ENCODE data around the gene AP2A1.

The AP2A1 gene

GRCh38 chr19:49763230-49763629 is 3.6 kb upstream of the AP2A1 start, which contains the start of gene TSKS:
TSS of gene TSKS (minus strand) at chr19:49763306. CDS start at chr19:49763247, 59 bp downstream.
- intact Hi-C loops (cut with DNase I): no loop called here
- no peak for DNase-seq

- intact Hi-C loops (cut with DNase I): no loop called here
- DNase-seq: no peak
Measured at GRCh38 chr19:49764341-49764740, 2.5 kb upstream of the AP2A1 start.

- intact Hi-C loops (cut with DNase I): loop anchor here (5.0 kb wide), 1 partner anchor 46 kb away; the partner anchor contains the start of gene FUZ
- DNase-seq: peak; percentile 96 to 100 (median 100)
Measured at GRCh38 chr19:49766007-49766929, 533 bp upstream of the AP2A1 start.

- no peak for DNase-seq
- intact Hi-C loops (cut with DNase I): loop anchor here (5.0 kb wide), 1 partner anchor 45 kb away; the partner anchor contains the start of gene FUZ
Measured at GRCh38 chr19:49767381-49767780, 580 bp downstream of the AP2A1 start.

GRCh38 chr19:49767967-49768581 is 1.3 kb downstream of the AP2A1 start:
- DNase-seq: no peak
- intact Hi-C loops (cut with DNase I): loop anchor here (5.0 kb wide), 1 partner anchor 44 kb away; the partner anchor contains the start of gene FUZ

GRCh38 chr19:49770529-49770928 is 3.7 kb downstream of the AP2A1 start:
- intact Hi-C loops (cut with DNase I): no loop called here
- DNase-seq: no peak

- DNase-seq: no peak
- intact Hi-C loops (cut with DNase I): no loop called here
Measured at GRCh38 chr19:49771674-49772139, 4.9 kb downstream of the AP2A1 start.

GRCh38 chr19:49772850-49773432 is 6.1 kb downstream of the AP2A1 start:
- DNase-seq: no peak
- intact Hi-C loops (cut with DNase I): no loop called here

- intact Hi-C loops (cut with DNase I): no loop called here
- DNase-seq: peak in 2 of 42 donors; percentile 15 to 44
Measured at GRCh38 chr19:49773663-49774350, 7.0 kb downstream of the AP2A1 start.

GRCh38 chr19:49774969-49775368 is 8.2 kb downstream of the AP2A1 start:
- intact Hi-C loops (cut with DNase I): no loop called here

GRCh38 chr19:49775742-49776370 is 9.1 kb downstream of the AP2A1 start:
- peak in 11 of 42 donors; percentile 16 to 64 (median 36) for DNase-seq
- intact Hi-C loops (cut with DNase I): no loop called here

More at GRCh38 chr19:49774969-49775368, 8.2 kb downstream of the AP2A1 start:
- no peak for DNase-seq

GRCh38 chr19:49776371-49776764 is 9.6 kb downstream of the AP2A1 start:
- no peak for DNase-seq
- intact Hi-C loops (cut with DNase I): no loop called here

GRCh38 chr19:49779731-49780555 is 13.1 kb downstream of the AP2A1 start:
- DNase-seq: no peak

GRCh38 chr19:49780861-49781260 is 14.1 kb downstream of the AP2A1 start:
- intact Hi-C loops (cut with DNase I): no loop called here
- no peak for DNase-seq

More at GRCh38 chr19:49779731-49780555, 13.1 kb downstream of the AP2A1 start:
- intact Hi-C loops (cut with DNase I): no loop called here

- DNase-seq: no peak
- intact Hi-C loops (cut with DNase I): no loop called here
Measured at GRCh38 chr19:49781394-49781793, 14.6 kb downstream of the AP2A1 start.

- DNase-seq: no peak
- intact Hi-C loops (cut with DNase I): no loop called here
Measured at GRCh38 chr19:49782515-49782914, 15.7 kb downstream of the AP2A1 start.

GRCh38 chr19:49786376-49786820 is 19.6 kb downstream of the AP2A1 start:
- DNase-seq: no peak
- intact Hi-C loops (cut with DNase I): no loop called here

- no peak for DNase-seq
- intact Hi-C loops (cut with DNase I): no loop called here
Measured at GRCh38 chr19:49787746-49788145, 20.9 kb downstream of the AP2A1 start.
